Testis (tissue), 2 donors: ENCODE results near the gene DIS3L2.

Source experiments
- CTCF ChIP-seq, 3 experiments: fragments of 450-650 bp in 2 of 3; fragments of 200-600 bp in 1 of 3; sonication (generic) in 1 of 3; IDR thresholded peaks; one replicate each; pipeline ENCODE4 v1.5.1; 2016 to 2019; ENCODE audit warnings: antibody characterized with exemption in 3 of 3, mild to moderate bottlenecking in 2 of 3, moderate library complexity in 1 of 3
- POLR2A ChIP-seq: fragments of 450-650 bp; IDR thresholded peaks from one replicate; pipeline ENCODE4 v1.6.1; 2017; ENCODE audit warnings: antibody characterized with exemption, mild to moderate bottlenecking, moderate library complexity

- TF ChIP-seq POLR2A (no peak), CTCF (IDR thresholded peaks at IDR 0.05) (no peak)
Observed at GRCh38 chr2:232341061-232341738, 379.7 kb downstream of the DIS3L2 start.
